Activated CD8-positive, alpha-beta memory T cell treated with anti-CD3 and anti-CD28 coated beads, Interleukin-2, amount 50 U/mL, for 24 hours (primary cell): ENCODE results near the gene ABCB9.
A peak's percentile ranks its signal among the peaks of the same experiment; 100 is the strongest.
"Not testable (repeated sequence)": the region's sequence is repeated elsewhere in the genome, so short reads cannot be mapped to it uniquely, and the experiment has no call there.

Experiments
- DNase-seq: peaks from one replicate; pipeline ENCODE4 v3.0.0-alpha.2; 2020; ENCODE audit errors: extremely low read depth

ABCB9 gene

GRCh38 chr12:122963941-122964265 is 2.4 kb downstream of the ABCB9 start:
- DNase-seq = no peak

GRCh38 chr12:122961531-122962329 is 4.5 kb downstream of the ABCB9 start:
- DNase-seq = no peak

- no peak for DNase-seq
These were observed 6.1 kb downstream of the ABCB9 start for GRCh38 chr12:122960193-122960569.

DNA sequence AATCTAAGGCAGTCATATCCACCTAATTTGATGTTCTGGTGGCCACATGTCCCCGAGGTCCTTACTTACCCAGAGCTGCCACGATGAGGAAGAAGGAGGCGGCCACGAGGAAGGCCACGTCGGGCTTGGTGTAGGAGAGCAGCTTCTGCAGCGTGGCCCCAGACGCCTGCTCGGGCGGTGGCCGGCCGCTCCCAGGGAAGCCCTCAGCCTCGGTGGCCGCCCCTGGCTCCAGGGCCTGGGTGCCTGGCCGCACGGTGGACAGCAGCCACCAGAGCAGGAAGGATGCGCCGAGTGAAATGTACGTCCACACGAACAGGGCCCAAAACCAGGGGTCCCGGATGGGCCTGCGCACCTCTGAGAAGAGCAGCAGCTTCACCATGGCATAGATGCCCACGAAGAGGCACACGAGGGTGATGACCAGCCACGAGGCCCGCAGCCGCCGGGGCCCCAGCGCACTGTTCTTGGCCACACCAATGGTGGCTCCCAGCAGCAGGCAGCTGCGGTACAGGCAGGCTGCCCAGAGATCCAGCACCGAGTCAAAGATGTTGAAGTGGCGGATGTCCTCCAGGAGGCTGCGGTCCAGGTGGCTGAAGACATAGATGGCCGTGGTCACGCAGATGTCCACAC is 6.6 kb downstream of the ABCB9 start:
- DNase-seq = no peak

DNA sequence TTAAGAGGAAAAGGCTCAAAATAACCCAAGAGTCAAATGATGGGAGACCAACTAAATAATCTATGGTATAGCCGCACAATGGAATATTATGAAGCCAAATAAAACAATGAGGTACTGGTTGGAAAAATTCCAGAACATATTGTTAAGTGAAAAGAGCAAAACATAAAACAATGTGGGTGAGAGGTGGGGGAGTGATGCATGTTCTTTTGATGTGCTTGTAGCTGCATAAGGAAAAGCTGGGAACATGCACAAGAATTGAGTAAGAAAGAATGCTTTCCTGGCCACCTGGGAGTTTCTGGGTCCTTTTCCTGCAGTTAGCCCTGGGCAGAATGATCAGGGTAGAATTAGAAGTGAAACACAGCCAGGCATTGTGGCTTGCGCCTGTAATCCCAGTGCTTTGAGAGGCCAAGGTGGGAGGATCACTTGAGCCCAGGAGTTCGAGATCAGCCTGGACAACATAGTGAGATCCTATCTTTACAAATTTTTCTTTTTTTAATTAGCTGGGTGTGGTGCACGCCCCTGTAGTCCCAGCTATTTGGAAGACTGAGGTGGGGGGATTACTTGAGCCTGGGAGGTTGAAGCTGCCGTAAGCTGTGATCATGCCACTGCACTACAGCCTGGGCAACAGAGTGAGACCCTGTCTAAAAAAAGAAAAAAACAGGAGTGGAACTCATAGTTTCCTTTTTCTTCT is 7.9 kb downstream of the ABCB9 start:
- no peak for DNase-seq

GRCh38 chr12:122956035-122956434 is 10.2 kb downstream of the ABCB9 start:
- DNase-seq = no peak

GRCh38 chr12:122955156-122955555 is 11.1 kb downstream of the ABCB9 start:
- DNase-seq = no peak

GRCh38 chr12:122951979-122952892 is 14.0 kb downstream of the ABCB9 start:
- peak; percentile 55 for DNase-seq

GRCh38 chr12:122951406-122951805 is 14.9 kb downstream of the ABCB9 start:
- no peak for DNase-seq

DNA sequence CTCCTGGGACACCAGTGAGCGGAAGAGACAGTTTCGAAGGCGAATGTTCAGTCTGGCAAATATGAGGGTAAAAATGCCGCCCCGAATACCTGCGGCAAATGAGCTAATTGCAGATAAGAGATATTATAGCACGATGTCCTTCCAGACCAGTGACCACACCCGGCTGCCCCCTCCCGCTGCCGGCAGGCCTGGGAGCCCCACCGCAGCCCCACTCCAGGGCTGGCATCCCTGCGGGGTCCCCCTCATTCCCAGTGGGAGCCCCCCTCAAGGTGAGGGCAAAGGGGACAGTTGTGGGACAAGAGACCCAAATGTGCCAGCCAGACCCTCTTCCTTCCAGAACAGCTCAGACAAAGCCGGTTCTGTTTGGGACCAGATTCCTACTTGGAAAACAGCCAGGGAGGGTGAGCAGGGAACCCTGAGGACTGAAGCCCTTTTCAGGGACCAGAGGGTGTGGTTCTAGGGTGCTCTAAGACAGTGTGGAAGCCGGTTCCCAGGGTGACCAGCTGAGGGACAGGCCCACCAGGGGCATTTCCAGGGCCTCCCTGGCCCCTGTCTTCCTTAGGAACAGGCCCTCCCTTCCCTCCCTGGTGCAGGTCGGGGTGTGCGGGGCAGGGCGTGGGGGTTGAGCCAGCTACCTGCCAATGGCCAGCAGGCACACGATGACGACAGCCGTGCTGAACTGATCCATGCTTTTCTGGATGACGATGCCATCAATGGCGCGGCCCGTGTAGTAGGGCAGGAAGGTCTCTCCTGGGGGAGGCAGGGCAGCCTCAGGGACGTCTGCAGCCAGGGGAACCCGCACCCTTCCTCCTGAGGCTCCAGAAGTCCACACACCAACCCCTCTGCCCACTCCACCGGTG is 16.2 kb downstream of the ABCB9 start:
- no peak for DNase-seq

DNA sequence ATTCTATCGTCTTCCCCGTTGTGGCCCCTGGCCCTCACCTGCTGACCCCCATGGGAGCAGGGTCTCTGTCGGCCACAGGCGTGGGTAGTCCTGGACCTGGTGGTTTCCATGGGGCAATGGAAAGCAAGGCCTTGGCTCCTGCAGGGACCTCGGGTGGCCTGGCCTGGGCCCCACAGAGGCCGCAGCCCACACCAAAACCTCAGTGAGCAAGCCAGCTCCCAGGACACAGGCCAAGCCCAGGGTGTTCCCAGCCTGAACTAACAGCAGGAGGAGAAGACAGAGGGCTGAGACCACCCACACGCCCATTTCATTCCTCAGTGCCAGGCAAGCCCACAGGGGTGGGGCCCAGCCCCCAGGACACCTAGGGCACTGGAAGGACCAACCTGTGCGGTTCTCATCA is 16.9 kb downstream of the ABCB9 start:
- no peak for DNase-seq

DNA sequence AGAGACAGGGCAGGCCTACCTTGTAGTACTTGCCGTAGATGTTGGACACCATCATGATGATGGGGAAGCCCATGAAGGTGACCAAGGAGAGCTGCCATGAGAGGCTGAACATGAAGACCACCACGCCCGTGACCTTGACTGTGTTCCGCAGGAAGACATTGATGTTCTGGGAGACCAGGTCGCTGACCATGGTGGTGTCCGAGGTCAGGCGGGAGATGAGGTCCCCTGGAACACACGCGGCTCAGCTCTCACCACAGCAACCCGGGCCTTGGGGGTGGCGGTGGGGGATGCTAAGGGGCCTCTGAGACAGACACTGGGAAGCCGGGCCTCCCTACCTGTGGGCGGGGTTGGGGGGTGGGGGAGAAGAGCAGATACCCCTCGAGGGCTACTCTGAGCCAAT is 17.7 kb downstream of the ABCB9 start:
- DNase-seq = no peak

DNA sequence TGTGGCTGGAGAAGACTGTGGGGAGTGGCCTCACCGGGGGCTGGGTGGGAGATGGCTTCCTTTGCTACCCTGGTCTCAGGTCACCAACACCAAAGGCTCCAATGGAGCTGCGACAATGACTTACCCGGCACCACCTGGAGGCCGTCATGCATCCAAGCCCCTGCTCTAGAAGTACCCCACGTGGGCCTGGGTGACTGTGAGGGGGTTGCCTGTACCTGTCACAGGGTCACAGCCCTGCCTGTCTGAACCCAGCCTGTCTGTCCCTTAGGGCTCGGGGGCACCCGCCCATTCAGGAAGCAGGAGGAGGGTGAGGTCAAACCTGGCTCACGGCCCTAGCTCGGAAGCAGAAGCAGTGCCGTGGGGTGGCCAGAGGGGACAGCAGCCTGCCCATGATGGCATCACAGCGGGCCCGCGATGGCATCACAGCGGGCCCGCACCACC is 18.9 kb downstream of the ABCB9 start:
- no peak for DNase-seq

- peak; percentile 56 for DNase-seq
These were observed 19.4 kb downstream of the ABCB9 start for GRCh38 chr12:122946690-122947341.

DNA sequence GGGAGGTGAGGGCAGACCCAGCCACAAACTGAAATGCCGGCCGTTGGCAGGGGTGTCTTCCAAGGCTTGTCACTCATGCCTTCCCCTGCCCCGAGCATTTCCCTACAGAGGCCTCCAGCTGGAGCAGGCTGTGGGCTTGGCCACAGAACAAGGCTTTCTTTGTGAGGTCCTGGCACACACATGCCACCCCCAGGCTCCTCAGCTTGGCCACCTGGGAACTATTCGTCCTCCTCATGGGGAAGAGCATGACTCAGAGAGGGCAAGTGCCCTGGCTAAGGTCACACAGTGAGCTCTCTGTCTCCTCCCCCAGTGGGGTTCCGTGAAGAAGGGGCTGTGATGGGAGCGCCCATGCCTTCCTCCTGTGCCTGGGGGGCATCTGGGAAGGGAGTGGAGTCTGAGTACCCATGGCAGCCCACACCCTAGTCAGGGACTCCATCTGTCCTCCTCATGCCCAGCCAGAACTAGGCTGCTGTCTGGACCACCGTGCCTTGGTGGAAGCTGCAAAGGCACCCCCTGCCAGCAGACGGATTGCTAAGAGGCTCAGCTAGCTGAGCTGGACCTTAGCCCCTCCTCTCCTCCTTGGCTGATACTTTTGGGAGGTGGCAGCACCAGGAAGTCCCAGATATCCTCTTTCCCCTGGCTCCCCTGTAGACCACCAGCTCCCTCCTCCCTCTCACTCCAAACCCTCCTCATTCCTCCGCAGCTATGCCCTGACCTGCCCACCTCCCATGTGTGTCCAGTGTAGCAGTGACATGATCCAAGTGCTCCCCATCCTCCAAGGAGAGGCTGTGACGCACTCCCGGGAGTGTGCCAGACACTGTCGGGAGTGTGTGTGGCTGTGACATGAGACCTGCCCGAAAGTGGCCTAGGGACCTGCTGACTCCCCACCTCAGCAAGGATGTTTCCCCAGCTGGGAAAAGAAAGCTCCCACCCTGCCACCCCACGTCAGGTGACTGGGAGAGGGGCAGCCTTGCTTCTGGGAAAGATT is 21.4 kb downstream of the ABCB9 start:
- DNase-seq = no peak

DNA sequence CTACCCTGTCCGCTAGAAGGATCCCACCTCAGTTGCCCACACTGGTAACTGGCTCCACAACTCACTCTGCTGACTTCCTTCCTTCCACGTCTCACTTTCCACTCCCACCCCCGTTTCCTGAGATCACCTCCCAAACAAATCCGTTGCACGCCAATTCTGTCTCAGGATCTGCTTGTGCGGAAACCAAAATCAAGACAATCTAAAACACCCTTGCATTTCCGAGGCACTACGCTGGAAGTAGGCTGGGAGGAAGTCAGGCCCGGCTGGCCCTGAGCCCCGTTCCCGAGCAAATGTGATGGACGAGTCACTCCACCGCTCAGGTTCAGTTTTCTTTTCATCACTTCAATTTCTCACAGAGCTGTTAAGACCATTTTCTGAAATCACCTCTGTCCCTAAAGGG is 23.1 kb downstream of the ABCB9 start:
- no peak for DNase-seq

GRCh38 chr12:122942637-122943036 is 23.6 kb downstream of the ABCB9 start:
- DNase-seq = no peak

DNA sequence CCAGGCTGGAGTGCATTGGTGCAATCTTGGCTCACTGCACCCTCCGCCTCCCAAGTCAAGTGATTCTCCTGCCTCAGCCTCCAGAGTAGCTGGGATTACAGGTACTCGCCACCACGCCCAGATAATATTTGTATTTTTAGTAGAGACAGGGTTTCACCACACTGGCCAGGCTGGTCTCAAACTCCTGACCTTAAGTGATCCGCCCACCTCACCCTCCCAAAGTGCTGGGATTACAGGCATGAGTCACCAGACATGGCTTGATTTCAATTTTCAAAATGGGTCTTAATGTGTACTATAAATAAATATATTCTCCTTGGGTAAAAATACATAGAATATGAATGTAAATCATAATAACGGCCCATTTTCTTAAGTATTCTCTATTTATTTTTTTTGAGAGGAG is 24.9 kb downstream of the ABCB9 start:
- not testable (repeated sequence) for DNase-seq

DNA sequence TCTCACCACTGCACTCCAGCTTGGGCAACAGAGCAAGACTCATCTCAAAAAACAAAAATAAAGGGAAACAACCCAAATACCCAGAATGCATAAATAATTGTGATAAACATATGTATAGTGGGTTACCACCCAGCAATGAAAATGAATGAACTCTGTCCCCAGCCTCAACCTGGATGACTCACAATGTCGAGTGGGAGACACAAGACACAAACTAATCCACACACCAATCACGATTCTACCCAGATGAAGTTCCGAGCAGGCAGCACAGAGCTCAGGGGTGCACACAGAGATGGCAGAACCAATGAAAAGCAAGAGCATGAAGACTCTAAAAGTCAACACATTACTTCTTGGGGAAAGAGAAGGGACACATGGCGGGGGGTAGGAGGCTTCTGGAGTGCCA is 27.1 kb downstream of the ABCB9 start:
- no peak for DNase-seq
